Uterus (tissue), 4 donors: Measurements from ENCODE around the gene FAM110A. TPM values are rescaled to one million over a fixed set of nuclear protein-coding genes. Genes with fewer than 3 reads are reported as not detected.
"Not testable (repeated sequence)": the region's sequence is repeated elsewhere in the genome, so short reads cannot be mapped to it uniquely, and the experiment has no call there.

Source experiments
- DNase-seq, 2 donors: peaks; one replicate each; pipeline ENCODE4 v3.0.0-alpha.2; 2019 to 2020
- H3K27ac ChIP-seq, 2 donors: fragments of 200-600 bp; sonication (generic); 1 replicate in 1 of 2; 2 replicates in 1 of 2; pipeline ENCODE4 v1.5.1; 2016 to 2018
- H3K27me3 ChIP-seq, 2 donors: fragments of 200-600 bp; sonication (generic); one replicate each; pipeline ENCODE4 v1.5.1; 2018 to 2019; ENCODE audit warnings: control low read depth in 1 of 2
- H3K36me3 ChIP-seq, 2 donors: fragments of 200-600 bp; sonication (generic); one replicate each; pipeline ENCODE4 v1.5.1; 2019; ENCODE audit warnings: control low read depth in 1 of 2
- H3K4me1 ChIP-seq, 2 donors: fragments of 200-600 bp; sonication (generic); one replicate each; pipeline ENCODE4 v1.5.1; 2018 to 2019; ENCODE audit warnings: control low read depth in 1 of 2
- H3K4me3 ChIP-seq, 2 donors: fragments of 200-600 bp; sonication (generic); 1 replicate in 1 of 2; 2 replicates in 1 of 2; pipeline ENCODE4 v1.5.1; 2018 to 2019; ENCODE audit warnings: mild to moderate bottlenecking in 1 of 2
- H3K9me3 ChIP-seq, 2 donors: fragments of 200-600 bp; sonication (generic); one replicate each; pipeline ENCODE4 v1.5.1; 2019; ENCODE audit warnings: control low read depth in 1 of 2
- POLR2A ChIP-seq, 2 donors: fragments of 450-650 bp; IDR thresholded peaks; one replicate each; pipeline ENCODE4 v1.6.1; 2016; ENCODE audit warnings: antibody characterized with exemption in 2 of 2, mild to moderate bottlenecking in 1 of 2, moderate library complexity in 1 of 2
- intact Hi-C: fragments of 100-400 bp; cut with DNase I; formaldehyde crosslinking; loops from one replicate; pipeline ENCODE4 v1.15.1; 2023; ENCODE audit warnings: low total_unique reads
- total RNA-seq, 4 donors: library from RNA; depleted of rRNA in 3 of 4; stranded (reverse); fragments of >200 nt in 3 of 4; gene quantifications; one replicate each; pipeline versions ENCODE4 v1.1.0 to v1.2.4, GENCODE V29; 2014 to 2023
- TF ChIP-seq, protein P1 (sequence below), 4 experiments: fragments of 200-600 bp in 2 of 4; fragments of 450-650 bp in 2 of 4; sonication (generic) in 2 of 4; IDR thresholded peaks; one replicate each; pipeline ENCODE4 v1.5.1; 2016 to 2019; ENCODE audit warnings: antibody characterized with exemption in 4 of 4, mild to moderate bottlenecking in 2 of 4, moderate library complexity in 1 of 4
- donor health status: DM: yes; HTN: yes; CAD: no.

The FAM110A gene
- total RNA-seq, 4 donors from 2014 or later, result 0.59 to 6.2 (median 4.0) TPM

DNA sequence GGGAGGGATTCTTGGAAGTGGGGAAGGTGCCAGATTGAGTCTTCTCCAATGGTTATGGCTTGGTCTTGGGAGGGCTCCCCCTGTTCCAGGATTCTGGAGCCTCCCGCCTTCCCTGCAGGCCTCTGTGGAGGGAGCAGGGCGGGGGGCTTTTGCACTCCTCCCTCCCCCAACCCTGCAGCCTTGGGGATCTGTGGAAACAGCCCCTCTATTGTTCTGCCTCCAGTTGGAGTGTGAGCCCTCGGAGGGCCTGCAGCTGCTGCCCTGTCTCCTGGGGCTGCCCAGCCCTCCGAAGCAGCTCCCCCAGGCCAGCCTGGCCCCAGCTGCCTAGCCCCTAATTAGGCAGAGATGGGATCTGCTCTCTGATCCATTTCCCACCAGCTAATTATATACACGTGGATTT, 14.7 kb downstream of the FAM110A start:
- Histone ChIP-seq H3K4me3 (no peak overlapping the region), H3K27ac (no peak overlapping the region), H3K36me3 (no peaks in the 10 kb centered on the region), H3K4me1 (peaks cover 0 to 8% of the 10 kb centered on the region in 2 donors), H3K27me3 (no peaks in the 10 kb centered on the region), H3K9me3 (no peaks in the 10 kb centered on the region)
- no peak for DNase-seq
- intact Hi-C loops, result no loop called here
- TF ChIP-seq, protein P1, sequence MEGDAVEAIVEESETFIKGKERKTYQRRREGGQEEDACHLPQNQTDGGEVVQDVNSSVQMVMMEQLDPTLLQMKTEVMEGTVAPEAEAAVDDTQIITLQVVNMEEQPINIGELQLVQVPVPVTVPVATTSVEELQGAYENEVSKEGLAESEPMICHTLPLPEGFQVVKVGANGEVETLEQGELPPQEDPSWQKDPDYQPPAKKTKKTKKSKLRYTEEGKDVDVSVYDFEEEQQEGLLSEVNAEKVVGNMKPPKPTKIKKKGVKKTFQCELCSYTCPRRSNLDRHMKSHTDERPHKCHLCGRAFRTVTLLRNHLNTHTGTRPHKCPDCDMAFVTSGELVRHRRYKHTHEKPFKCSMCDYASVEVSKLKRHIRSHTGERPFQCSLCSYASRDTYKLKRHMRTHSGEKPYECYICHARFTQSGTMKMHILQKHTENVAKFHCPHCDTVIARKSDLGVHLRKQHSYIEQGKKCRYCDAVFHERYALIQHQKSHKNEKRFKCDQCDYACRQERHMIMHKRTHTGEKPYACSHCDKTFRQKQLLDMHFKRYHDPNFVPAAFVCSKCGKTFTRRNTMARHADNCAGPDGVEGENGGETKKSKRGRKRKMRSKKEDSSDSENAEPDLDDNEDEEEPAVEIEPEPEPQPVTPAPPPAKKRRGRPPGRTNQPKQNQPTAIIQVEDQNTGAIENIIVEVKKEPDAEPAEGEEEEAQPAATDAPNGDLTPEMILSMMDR (IDR thresholded peaks at IDR 0.05), result no peak
- no peak for TF ChIP-seq POLR2A (IDR thresholded peaks at IDR 0.05)

DNA sequence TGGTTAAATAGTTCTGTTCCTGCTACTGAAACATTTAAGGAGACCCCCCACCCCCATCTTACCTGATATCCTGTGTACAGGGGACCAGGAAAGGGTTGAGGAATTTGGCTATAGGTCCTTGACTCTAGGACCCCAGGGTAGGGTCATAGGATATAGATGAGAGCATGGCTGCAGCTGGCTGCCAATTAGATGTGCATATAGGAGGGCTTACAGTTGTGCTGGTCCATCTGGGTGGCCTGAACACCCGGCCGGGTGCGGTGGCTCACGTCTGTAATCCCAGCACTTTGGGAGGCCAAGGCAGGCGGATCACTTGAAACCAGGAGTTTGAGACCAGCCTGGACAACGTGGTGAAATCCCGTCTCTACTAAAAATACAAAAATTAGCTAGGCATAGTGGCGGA, 15.2 kb downstream of the FAM110A start:
- H3K27me3 ChIP-seq, H3K27ac ChIP-seq, H3K4me3 ChIP-seq, intact Hi-C loops, H3K9me3 ChIP-seq, DNase-seq, H3K36me3 ChIP-seq, H3K4me1 ChIP-seq: not testable (repeated sequence)

DNA sequence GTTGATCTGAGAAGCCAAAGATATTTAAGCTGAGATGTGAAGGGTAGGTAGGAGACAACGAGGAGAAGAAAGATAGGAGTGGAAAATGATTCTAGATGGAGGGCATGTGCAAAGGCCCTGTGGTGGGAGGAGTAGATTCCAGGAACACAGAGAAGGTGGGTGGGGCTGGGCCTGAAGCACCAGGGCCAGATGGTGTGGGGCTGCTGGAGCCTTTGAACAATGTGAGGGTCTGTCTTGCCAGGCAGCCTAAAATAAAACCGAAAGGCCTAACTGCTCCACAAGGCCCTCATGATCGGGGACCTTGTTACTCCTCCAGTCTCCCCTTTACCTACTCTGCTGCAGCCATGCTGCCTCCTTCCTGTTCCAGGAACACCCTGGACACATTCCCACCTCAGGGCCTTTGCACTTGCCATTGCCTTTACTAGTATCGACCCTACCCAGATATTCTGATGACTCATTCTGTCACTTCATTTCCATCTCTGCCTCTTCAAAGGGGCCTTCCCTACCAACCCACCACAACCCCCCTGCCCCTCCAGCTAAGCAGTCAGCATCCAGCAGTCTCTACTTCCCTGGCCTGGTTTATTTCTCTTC, 20.0 kb downstream of the FAM110A start:
- no peak for DNase-seq
- Histone ChIP-seq H3K9me3 (no peaks in the 10 kb centered on the region), H3K27ac (no peak overlapping the region), H3K4me3 (no peak overlapping the region), H3K36me3 (no peaks in the 10 kb centered on the region), H3K27me3 (no peaks in the 10 kb centered on the region), H3K4me1 (no peaks in the 10 kb centered on the region)
- intact Hi-C loops, result no loop called here
- TF ChIP-seq POLR2A (IDR thresholded peaks at IDR 0.05), result no peak
- TF ChIP-seq, protein P1 (IDR thresholded peaks at IDR 0.05), result no peak

DNA sequence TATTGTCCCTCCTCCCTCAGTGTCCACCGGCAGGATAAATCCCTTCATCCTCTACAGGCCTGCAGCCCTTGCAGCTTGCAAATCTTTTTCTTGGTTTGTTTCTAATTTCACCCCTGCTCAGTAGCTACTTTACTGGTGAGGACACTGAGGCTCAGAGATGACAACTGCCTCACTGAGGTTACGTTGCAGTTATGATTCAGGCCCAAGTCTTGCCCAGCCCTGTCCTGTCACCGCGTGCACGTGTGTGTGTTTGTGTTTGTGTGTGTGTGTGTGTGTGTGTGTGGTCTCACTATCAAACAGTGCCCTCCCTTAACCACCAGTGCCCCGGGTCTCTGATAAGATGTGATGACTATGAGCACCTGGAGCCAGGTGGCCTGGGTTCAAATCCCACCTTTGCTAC, 21.1 kb downstream of the FAM110A start:
- TF ChIP-seq POLR2A (IDR thresholded peaks at IDR 0.05), result no peak
- TF ChIP-seq, protein P1 (IDR thresholded peaks at IDR 0.05), result no peak
- H3K27me3 ChIP-seq, result no peaks in the 10 kb centered on the region
- no peaks in the 10 kb centered on the region for H3K9me3 ChIP-seq
- H3K36me3 ChIP-seq, result no peaks in the 10 kb centered on the region
- no peak for DNase-seq
- intact Hi-C loops, result no loop called here
- H3K4me1 ChIP-seq, result no peaks in the 10 kb centered on the region
- H3K4me3 ChIP-seq, result no peak overlapping the region
- H3K27ac ChIP-seq, result no peak overlapping the region

DNA sequence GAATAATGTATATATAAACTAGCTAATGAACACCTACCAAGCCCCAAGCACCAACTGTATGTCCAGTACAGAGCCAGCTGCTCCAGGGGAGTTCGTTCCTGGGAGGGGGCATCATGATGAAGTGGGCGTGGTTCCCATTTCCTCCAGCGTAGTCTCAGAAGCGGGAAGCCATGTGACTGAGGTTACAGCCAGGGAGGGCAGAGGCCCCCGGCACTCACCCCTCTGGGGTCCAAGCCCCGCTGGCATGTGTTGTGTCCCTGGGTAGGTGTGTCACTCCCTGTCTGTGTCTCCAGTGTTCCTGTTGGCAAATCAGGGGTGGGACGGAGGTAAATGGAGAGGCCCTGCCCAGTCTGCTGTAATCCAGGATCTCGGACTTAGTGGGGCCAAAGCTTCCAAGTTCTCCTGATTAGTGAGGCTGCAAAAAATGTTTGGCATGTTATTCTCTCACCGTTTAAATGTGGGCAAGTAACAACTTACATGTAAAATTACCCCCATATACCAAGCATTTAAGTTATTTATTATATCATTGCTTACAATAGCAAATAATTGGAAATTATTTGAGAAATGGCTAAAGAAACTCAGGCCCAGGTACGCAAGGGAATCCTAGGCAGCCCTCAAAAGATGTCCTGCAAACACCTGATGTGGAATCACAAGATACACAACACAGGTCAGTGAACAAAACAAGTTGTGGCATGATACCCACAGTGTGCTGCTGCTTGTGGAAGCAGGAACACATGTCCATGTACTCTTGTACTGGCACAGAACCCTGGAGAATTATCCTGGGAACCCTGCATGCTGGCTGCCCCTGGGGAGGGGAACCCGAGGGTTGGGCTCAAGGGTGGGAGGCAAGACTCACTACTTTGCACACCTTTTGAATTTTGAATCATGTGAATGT, 22.2 kb downstream of the FAM110A start:
- DNase-seq, result no peak
- Histone ChIP-seq H3K4me1 (no peaks in the 10 kb centered on the region), H3K36me3 (no peaks in the 10 kb centered on the region), H3K4me3 (no peak overlapping the region), H3K27ac (no peak overlapping the region), H3K9me3 (no peaks in the 10 kb centered on the region), H3K27me3 (no peaks in the 10 kb centered on the region)
- TF ChIP-seq, protein P1 (IDR thresholded peaks at IDR 0.05), result no peak
- TF ChIP-seq POLR2A (IDR thresholded peaks at IDR 0.05), result no peak
- intact Hi-C loops, result no loop called here
